GM13977 (cell line): ENCODE data around the gene CDC123.
"Not testable (repeated sequence)": the region's sequence is repeated elsewhere in the genome, so short reads cannot be mapped to it uniquely, and the experiment has no call there.

Experiments
- DNase-seq: peaks from one replicate; pipeline ENCODE4 v3.0.0; 2012; ENCODE audit warnings: low spot score
- in situ Hi-C: fragments of 300-500 bp; cut with MboI; formaldehyde crosslinking; loops from one replicate; pipeline ENCODE4 v1.12.0; 2022; ENCODE audit warnings: low sequenced_read_pairs, low pct_unique_long_range_greater_than_20kb, mixed read lengths, inconsistent platforms; ENCODE audit not compliant: unreplicated experiment
- TF ChIP-seq, protein P1 (sequence below): IDR thresholded peaks from 2 replicates; pipeline ENCODE4 v1.5.1; 2012; ENCODE audit warnings: mild to moderate bottlenecking, control low read depth; ENCODE audit not compliant: insufficient read depth; ENCODE audit errors: extremely low read depth, missing control alignments

CDC123 gene

DNA sequence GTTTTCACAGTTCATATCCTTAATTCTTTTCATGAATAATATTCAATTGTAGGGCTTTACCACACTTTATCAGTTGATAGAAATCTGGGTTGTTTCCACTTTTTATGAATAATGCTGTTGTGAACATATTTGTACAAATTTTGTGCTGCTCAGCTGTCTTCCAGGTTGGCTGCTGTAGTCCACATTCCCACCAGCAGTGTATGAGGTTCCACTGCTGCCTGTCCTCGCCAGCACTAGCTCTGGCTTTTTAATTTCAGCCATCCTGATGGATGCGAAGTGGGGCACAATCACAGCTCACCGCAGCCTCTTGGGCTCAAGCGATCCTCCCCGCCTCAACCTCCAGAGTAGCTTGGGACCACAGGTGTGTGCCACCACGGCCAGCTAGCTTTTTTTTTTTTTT, 33.1 kb upstream of the CDC123 start:
- in situ Hi-C loops = no loop called here

DNA sequence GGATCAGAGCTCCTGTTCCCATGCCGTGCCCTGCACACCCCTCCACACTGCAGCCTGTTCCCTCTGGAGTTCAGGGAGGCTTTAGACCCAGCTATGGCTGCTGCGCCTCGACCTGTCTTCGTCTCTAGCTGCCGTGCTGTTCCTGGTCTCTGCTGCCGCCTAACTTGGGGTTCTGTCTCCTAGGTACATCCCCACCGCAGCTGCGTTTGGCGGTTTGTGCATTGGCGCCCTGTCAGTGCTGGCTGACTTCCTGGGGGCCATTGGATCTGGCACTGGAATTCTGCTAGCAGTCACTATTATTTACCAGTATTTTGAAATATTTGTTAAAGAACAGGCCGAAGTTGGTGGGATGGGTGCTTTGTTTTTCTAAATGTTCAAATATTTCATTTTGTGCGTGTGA, 31.9 kb upstream of the CDC123 start:
- TF ChIP-seq, protein P1, sequence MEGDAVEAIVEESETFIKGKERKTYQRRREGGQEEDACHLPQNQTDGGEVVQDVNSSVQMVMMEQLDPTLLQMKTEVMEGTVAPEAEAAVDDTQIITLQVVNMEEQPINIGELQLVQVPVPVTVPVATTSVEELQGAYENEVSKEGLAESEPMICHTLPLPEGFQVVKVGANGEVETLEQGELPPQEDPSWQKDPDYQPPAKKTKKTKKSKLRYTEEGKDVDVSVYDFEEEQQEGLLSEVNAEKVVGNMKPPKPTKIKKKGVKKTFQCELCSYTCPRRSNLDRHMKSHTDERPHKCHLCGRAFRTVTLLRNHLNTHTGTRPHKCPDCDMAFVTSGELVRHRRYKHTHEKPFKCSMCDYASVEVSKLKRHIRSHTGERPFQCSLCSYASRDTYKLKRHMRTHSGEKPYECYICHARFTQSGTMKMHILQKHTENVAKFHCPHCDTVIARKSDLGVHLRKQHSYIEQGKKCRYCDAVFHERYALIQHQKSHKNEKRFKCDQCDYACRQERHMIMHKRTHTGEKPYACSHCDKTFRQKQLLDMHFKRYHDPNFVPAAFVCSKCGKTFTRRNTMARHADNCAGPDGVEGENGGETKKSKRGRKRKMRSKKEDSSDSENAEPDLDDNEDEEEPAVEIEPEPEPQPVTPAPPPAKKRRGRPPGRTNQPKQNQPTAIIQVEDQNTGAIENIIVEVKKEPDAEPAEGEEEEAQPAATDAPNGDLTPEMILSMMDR = no peak
- DNase-seq = no peak
- in situ Hi-C loops = no loop called here

More for the DNA sequence above, 33.1 kb upstream of the CDC123 start:
- DNase-seq = no peak
- TF ChIP-seq, protein P1 = no peak

DNA sequence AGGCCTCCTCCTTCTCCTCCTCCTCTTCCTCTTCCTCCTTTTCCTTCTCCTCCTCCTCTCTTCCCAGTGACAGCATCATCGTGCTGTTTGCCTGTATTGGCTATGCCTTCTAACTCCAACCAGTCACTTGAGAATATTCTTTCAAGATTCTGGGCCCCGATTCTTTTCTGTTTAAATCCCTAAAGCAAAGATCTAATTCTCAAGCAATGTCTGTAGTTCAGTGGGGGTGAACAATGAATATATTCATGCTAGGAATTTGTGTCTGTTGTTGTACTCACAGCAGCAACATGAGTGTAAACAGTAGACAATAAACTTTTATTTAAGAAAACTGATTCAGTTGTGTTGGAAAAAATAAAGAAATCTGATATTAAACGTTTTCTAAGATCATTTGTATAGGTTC, 31.0 kb upstream of the CDC123 start:
- no peak for DNase-seq
- in situ Hi-C loops = no loop called here
- TF ChIP-seq, protein P1 = no peak

DNA sequence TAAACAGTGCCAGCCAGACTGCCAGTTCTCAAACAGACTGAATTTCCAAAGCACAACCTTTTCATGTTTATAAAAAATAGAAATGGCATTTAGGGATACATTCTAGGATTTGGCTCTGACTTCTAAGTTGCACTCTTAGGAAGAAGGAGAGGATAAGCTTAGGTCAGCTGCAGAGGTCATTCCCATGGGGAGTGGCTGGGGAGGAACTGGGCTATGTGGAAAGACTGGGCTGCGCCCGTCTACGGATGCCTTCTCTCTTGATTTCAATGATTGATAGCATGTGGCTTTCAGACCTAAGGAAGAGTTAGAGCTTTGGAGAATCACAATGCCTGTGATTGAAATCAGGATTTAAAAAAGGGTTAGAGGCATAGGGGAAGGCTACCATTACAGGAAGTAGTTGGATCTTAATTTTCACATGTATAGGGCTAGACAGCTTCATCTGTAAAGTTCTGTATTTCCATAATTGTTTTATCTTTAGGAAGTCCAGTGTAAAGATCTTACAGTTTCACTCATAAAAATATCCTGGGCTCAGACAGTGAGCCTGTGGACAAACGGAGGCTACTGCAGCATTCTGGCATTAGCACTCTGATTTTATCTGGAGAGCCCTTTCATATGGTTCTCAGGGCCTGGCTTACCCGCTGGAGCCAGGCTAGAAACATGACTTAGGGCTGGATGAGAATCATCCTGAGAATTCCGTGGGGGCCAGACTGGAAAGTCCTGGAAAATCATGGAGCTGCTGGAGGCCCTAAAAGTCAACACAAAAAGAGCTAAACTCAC, 29.8 kb upstream of the CDC123 start:
- in situ Hi-C loops = no loop called here
- no peak for DNase-seq
- TF ChIP-seq, protein P1 = no peak

DNA sequence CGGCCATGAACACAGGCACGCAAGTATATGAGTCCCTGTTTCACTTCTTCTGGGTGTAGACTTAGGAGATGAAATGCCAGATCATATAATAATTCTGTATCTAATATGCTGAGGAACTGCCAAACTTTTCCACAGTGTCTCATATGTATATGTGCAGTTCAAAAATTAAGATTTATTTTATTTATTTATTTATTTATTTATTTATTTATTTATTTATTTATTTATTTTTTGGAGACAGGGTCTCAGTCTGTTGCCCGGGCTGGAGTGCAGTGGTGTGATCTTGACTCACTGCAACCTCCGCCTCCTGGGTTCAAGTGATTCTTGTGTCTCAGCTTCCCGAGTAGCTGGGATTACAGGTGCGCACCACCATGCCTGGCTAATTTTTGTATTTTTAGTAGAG, 24.5 kb upstream of the CDC123 start:
- DNase-seq, in situ Hi-C loops: not testable (repeated sequence)

DNA sequence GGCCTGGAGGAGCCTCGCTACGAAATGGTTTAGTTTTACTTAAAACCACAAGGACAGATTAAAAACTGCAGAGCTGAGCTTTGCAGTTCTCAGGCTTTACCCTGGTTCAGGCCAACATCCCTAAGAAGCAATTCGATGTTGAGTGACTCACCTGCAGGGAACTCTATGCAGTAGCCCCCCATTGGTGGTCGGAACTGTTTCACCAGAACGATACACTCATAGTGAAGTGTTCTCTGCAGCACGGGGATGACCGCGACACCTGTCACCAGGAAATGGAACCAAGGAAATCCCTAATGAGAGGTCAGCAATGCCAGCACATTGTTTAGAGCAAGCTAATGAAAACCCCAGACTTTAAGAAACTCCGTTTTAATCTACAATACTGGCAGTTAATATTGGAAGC, 18.3 kb upstream of the CDC123 start:
- TF ChIP-seq, protein P1 = no peak
- DNase-seq = no peak
- in situ Hi-C loops = no loop called here

DNA sequence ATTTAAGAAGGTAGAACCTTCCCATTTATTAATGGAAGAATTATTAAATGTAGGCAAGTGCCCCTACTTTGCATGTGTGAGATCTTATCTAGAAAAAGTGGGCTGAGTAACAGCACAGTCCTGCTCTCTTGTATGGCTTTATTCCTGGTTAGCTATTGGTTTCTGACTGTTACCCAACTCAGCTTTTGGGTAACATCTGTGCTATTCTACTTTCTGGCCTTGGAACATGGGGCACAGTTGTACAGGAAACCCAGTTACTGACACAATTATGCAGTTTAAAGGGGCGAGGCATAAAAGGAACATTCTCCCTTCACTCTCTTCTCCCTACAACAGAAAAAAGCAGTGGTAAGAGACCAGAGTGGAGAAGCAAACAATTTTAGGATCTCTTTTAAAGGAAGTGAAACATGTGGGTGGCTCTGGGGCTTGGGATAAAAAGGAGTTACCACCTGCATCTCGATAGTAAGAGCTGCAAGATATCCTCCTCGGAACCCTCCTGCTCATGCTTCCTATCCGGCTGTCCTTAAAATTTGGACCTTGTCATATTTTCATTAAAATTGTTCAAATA, 16.3 kb upstream of the CDC123 start:
- in situ Hi-C loops = no loop called here

More for the DNA sequence above, 16.3 kb upstream of the CDC123 start:
- TF ChIP-seq, protein P1 = no peak
- DNase-seq = no peak
